Suprapubic skin (tissue), 3 donors: ENCODE results near the gene SLC39A2.

Source experiments
- EP300 ChIP-seq: sonication (generic); formaldehyde crosslinking; IDR thresholded peaks from one replicate; pipeline ENCODE4 v1.6.1; 2017; ENCODE audit warnings: antibody characterized with exemption
- TF ChIP-seq, protein P1 (sequence below), 2 donors: fragments of 200-600 bp in 1 of 2; fragments of 450-650 bp in 1 of 2; sonication (generic) in 1 of 2; IDR thresholded peaks; one replicate each; pipeline ENCODE4 v1.5.1; 2016 to 2019; ENCODE audit warnings: antibody characterized with exemption in 2 of 2, mild to moderate bottlenecking in 1 of 2, moderate library complexity in 1 of 2

DNA sequence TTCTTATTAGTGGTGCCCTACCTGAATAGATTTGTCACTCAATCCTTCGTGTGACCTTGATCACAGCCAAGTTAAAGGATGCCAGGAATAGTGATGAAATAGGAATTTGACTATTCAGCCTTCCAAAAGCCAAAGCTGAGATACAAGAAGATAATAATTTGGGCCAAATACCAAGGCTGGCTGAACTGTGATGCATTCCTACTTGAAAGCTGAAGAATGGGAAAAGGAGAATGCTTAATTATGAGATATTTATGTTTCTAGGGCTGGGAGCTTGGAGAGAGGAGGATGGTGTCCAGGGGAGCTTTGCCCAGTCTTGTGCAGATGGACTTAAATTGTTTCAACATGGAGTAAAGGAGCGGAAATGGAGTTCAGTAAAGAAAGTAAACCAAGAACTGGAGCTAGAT, 48.3 kb downstream of the SLC39A2 start:
- TF ChIP-seq, protein P1, sequence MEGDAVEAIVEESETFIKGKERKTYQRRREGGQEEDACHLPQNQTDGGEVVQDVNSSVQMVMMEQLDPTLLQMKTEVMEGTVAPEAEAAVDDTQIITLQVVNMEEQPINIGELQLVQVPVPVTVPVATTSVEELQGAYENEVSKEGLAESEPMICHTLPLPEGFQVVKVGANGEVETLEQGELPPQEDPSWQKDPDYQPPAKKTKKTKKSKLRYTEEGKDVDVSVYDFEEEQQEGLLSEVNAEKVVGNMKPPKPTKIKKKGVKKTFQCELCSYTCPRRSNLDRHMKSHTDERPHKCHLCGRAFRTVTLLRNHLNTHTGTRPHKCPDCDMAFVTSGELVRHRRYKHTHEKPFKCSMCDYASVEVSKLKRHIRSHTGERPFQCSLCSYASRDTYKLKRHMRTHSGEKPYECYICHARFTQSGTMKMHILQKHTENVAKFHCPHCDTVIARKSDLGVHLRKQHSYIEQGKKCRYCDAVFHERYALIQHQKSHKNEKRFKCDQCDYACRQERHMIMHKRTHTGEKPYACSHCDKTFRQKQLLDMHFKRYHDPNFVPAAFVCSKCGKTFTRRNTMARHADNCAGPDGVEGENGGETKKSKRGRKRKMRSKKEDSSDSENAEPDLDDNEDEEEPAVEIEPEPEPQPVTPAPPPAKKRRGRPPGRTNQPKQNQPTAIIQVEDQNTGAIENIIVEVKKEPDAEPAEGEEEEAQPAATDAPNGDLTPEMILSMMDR (IDR thresholded peaks at IDR 0.05), result no peak
- TF ChIP-seq EP300, result no peak
